Smooth muscle cell (in vitro differentiated cells): ENCODE measurements around the gene ACP7. TPM values are rescaled to one million over a fixed set of nuclear protein-coding genes. Genes with fewer than 3 reads are reported as not detected.

Source experiments
- DNase-seq: peaks from one replicate; lab custom pipeline; 2025; ENCODE audit not compliant: unreplicated experiment; lab: John Stamatoyannopoulos, UW
- H2AFZ ChIP-seq: fragments of 200-600 bp; sonication (generic); 2 replicates; pipeline ENCODE4 v1.6.0; 2016; ENCODE audit warnings: antibody characterized with exemption, low read depth, mild to moderate bottlenecking
- H3F3A ChIP-seq: fragments of 200-600 bp; sonication (generic); 2 replicates; pipeline ENCODE4 v1.6.0; 2017; ENCODE audit warnings: antibody characterized with exemption, low read depth
- H3K27ac ChIP-seq: fragments of 200-600 bp; sonication (generic); 2 replicates; pipeline ENCODE4 v1.5.1; 2016; ENCODE audit warnings: low read depth, mild to moderate bottlenecking
- H3K27me3 ChIP-seq: fragments of 200-600 bp; sonication (generic); 2 replicates; pipeline ENCODE4 v1.6.1; 2016; ENCODE audit warnings: low read depth, mild to moderate bottlenecking
- H3K36me3 ChIP-seq: fragments of 200-600 bp; sonication (generic); 2 replicates; pipeline ENCODE4 v1.5.1; 2016; ENCODE audit warnings: low read depth
- H3K4me1 ChIP-seq: fragments of 200-600 bp; sonication (generic); 2 replicates; pipeline ENCODE4 v1.5.1; 2016; ENCODE audit warnings: low read depth
- H3K4me2 ChIP-seq: fragments of 200-600 bp; sonication (generic); 2 replicates; pipeline ENCODE4 v1.6.0; 2016; ENCODE audit warnings: mild to moderate bottlenecking
- H3K4me3 ChIP-seq: fragments of 200-600 bp; sonication (generic); 2 replicates; pipeline ENCODE4 v1.5.1; 2016; ENCODE audit warnings: mild to moderate bottlenecking
- H3K79me2 ChIP-seq: fragments of 200-600 bp; sonication (generic); 2 replicates; pipeline ENCODE4 v1.6.0; 2016; ENCODE audit warnings: low read depth, mild to moderate bottlenecking
- H3K9ac ChIP-seq: fragments of 200-600 bp; sonication (generic); 2 replicates; pipeline ENCODE4 v1.6.0; 2016; ENCODE audit warnings: low read depth
- H3K9me3 ChIP-seq: fragments of 200-600 bp; sonication (generic); replicated peaks from 2 replicates; pipeline ENCODE4 v1.5.1; 2016; ENCODE audit warnings: low read depth
- H4K20me1 ChIP-seq: fragments of 200-600 bp; sonication (generic); 2 replicates; pipeline ENCODE4 v1.6.0; 2016; ENCODE audit warnings: low read depth
- WGBS: methylation state at CpG from one replicate; pipeline ENCODE4 v1.1.7; 2016; ENCODE audit warnings: low lambda C conversion rate; 5-methylcytosine and 5-hydroxymethylcytosine counted together
- polyA plus RNA-seq: library from polyadenylated mRNA; unstranded; fragments of >200 nt; fragmentation: Nextera tagmentation; extraction: Ambion mirVana; gene quantifications from 2 replicates; pipeline ENCODE4 v1.2.1, GENCODE V29; 2016
- total RNA-seq: library from RNA; depleted of rRNA; stranded (reverse); fragments of >200 nt; gene quantifications from 2 replicates; pipeline ENCODE4 v1.2.3, GENCODE V29; 2014
- TF ChIP-seq, protein P1 (sequence below): fragments of 200-600 bp; sonication (generic); IDR thresholded peaks from 2 replicates; pipeline ENCODE4 v1.5.1; 2017; ENCODE audit warnings: borderline replicate concordance, mild to moderate bottlenecking, antibody characterized with exemption; ENCODE audit not compliant: insufficient read depth, poor library complexity, severe bottlenecking

ACP7 gene
- total and polyA plus RNA-seq, 2 experiments from 2014 or later: 2.2 TPM; not detected in 1

DNA sequence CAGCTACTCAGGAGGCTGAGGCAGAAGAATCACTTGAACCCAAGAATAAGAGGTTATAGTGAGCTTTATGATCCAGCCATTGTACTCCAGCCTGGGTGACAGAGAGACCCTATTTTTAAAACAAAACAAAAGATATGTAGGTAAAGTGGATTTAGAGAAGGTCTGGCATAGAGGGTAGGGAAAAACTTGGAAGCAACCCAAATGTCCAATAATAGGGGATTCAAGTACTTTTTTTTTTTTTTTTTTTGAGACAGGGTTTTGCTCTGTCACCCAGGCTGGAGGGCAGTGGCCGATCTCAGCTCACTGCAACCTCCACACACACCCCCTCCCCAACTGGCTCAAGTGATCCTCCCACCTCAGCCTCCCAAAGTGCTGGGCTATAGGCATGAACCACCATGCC, 35.7 kb downstream of the ACP7 start:
- Histone ChIP-seq H3K4me1 (no peaks in the 10 kb centered on the region), H3K27me3 (no peaks in the 10 kb centered on the region), H3K4me2 (no peak overlapping the region), H4K20me1 (no peaks in the 10 kb centered on the region), H3K4me3 (no peak overlapping the region), H3F3A (no peaks in the 10 kb centered on the region), H3K27ac (no peak overlapping the region), H3K9me3 (no peaks in the 10 kb centered on the region), H2AFZ (no peak overlapping the region), H3K9ac (no peak overlapping the region), H3K36me3 (no peaks in the 10 kb centered on the region), H3K79me2 (no peaks in the 10 kb centered on the region)
- no CpG with 5 or more reads among the region's 1 CpG for WGBS
- TF ChIP-seq, protein P1, sequence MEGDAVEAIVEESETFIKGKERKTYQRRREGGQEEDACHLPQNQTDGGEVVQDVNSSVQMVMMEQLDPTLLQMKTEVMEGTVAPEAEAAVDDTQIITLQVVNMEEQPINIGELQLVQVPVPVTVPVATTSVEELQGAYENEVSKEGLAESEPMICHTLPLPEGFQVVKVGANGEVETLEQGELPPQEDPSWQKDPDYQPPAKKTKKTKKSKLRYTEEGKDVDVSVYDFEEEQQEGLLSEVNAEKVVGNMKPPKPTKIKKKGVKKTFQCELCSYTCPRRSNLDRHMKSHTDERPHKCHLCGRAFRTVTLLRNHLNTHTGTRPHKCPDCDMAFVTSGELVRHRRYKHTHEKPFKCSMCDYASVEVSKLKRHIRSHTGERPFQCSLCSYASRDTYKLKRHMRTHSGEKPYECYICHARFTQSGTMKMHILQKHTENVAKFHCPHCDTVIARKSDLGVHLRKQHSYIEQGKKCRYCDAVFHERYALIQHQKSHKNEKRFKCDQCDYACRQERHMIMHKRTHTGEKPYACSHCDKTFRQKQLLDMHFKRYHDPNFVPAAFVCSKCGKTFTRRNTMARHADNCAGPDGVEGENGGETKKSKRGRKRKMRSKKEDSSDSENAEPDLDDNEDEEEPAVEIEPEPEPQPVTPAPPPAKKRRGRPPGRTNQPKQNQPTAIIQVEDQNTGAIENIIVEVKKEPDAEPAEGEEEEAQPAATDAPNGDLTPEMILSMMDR: no peak
- DNase-seq: no peak

- Histone ChIP-seq H3K27ac (no peak overlapping the region), H3K4me2 (no peak overlapping the region), H3F3A (no peaks in the 10 kb centered on the region), H3K9ac (no peak overlapping the region), H3K4me1 (peaks cover 2% of the 10 kb centered on the region), H3K9me3 (no peaks in the 10 kb centered on the region), H3K4me3 (no peak overlapping the region), H2AFZ (no peak overlapping the region), H3K27me3 (no peaks in the 10 kb centered on the region), H3K79me2 (peaks cover 25% of the 10 kb centered on the region), H4K20me1 (peaks cover 18% of the 10 kb centered on the region), H3K36me3 (no peaks in the 10 kb centered on the region)
- WGBS: 89% methylated on average over 18 of the region's 18 CpGs
- TF ChIP-seq, protein P1: no peak
- no peak for DNase-seq
These were observed 39.0 kb downstream of the ACP7 start for GRCh38 chr19:39122934-39123731.

GRCh38 chr19:39124136-39124764, 40.1 kb downstream of the ACP7 start:
- no peak for DNase-seq
- TF ChIP-seq, protein P1: no peak

GRCh38 chr19:39125199-39125553, 41.0 kb downstream of the ACP7 start:
- Histone ChIP-seq H3K9me3 (no peaks in the 10 kb centered on the region), H3K79me2 (peaks cover 46% of the 10 kb centered on the region), H3K27ac (no peak overlapping the region), H3F3A (no peaks in the 10 kb centered on the region), H3K36me3 (no peaks in the 10 kb centered on the region), H3K4me1 (peaks cover 2% of the 10 kb centered on the region), H3K4me2 (peak overlapping the region; percentile 81), H3K27me3 (no peaks in the 10 kb centered on the region), H4K20me1 (peaks cover 38% of the 10 kb centered on the region), H3K4me3 (peak overlapping the region; percentile 94), H3K9ac (no peak overlapping the region), H2AFZ (peak overlapping the region; percentile 89)
- 43% methylated on average over 7 of the region's 7 CpGs for WGBS
- no peak for DNase-seq
- TF ChIP-seq, protein P1: no peak

More at GRCh38 chr19:39124136-39124764, 40.1 kb downstream of the ACP7 start:
- no peak overlapping the region for H3K4me2 ChIP-seq
- H3K27me3 ChIP-seq: no peaks in the 10 kb centered on the region
- H2AFZ ChIP-seq: no peak overlapping the region
- H3K36me3 ChIP-seq: no peaks in the 10 kb centered on the region
- no peaks in the 10 kb centered on the region for H3F3A ChIP-seq
- H3K79me2 ChIP-seq: peaks cover 36% of the 10 kb centered on the region
- 78% methylated on average over 7 of the region's 7 CpGs for WGBS
- peaks cover 29% of the 10 kb centered on the region for H4K20me1 ChIP-seq
- H3K9me3 ChIP-seq: no peaks in the 10 kb centered on the region
- no peak overlapping the region for H3K27ac ChIP-seq
- H3K4me3 ChIP-seq: no peak overlapping the region
- peaks cover 2% of the 10 kb centered on the region for H3K4me1 ChIP-seq
- H3K9ac ChIP-seq: no peak overlapping the region
